Thymus (tissue), 11 donors: ENCODE measurements around the gene ARTN. TPM values are rescaled to one million over a fixed set of nuclear protein-coding genes. Genes with fewer than 3 reads are reported as not detected.
A peak's percentile ranks its signal among the peaks of the same experiment; 100 is the strongest.

Experiments
- DNase-seq, 9 donors: peaks; one replicate each; pipeline ENCODE4 v3.0.0-alpha.2; 2013; ENCODE audit warnings: low spot score in 9 of 9, low read depth in 6 of 9, missing footprints in 1 of 9
- H3K27ac ChIP-seq, 2 donors: one replicate each; pipeline ENCODE4 v1.5.1; 2013; ENCODE audit warnings: control low read depth in 1 of 2, low read depth in 1 of 2, low read length in 1 of 2, mild to moderate bottlenecking in 1 of 2, moderate library complexity in 1 of 2
- H3K27me3 ChIP-seq, 2 donors: one replicate each; pipeline ENCODE4 v1.5.1; 2013; ENCODE audit warnings: low read length in 1 of 2; ENCODE audit not compliant: control insufficient read depth in 2 of 2, insufficient read depth in 1 of 2
- H3K36me3 ChIP-seq, 2 donors: one replicate each; pipeline ENCODE4 v1.5.1; 2013; ENCODE audit warnings: low read length in 1 of 2, mild to moderate bottlenecking in 1 of 2, moderate library complexity in 1 of 2; ENCODE audit not compliant: control insufficient read depth in 2 of 2, insufficient read depth in 2 of 2
- H3K4me1 ChIP-seq, 2 donors: one replicate each; pipeline ENCODE4 v1.5.1; 2013; ENCODE audit warnings: low read length in 2 of 2; ENCODE audit not compliant: control insufficient read depth in 2 of 2, insufficient read depth in 2 of 2
- H3K4me3 ChIP-seq, 2 donors: one replicate each; pipeline ENCODE4 v1.5.1; 2013; ENCODE audit warnings: low read length in 2 of 2, control low read depth in 1 of 2, mild to moderate bottlenecking in 1 of 2
- H3K9me3 ChIP-seq, 2 donors: one replicate each; pipeline ENCODE4 v1.5.1; 2013; ENCODE audit warnings: low read length in 1 of 2, mild to moderate bottlenecking in 1 of 2; ENCODE audit not compliant: control insufficient read depth in 2 of 2, insufficient read depth in 1 of 2
- WGBS: extraction: QIAGEN DNeasy Blood & Tissue Kit; methylation state at CpG from one replicate; pipeline ENCODE4 v1.1.7; 2013; 5-methylcytosine and 5-hydroxymethylcytosine counted together
- polyA plus RNA-seq: library from polyadenylated mRNA; stranded (reverse); fragments of 200-250 nt; gene quantifications from one replicate; pipeline ENCODE4 v1.2.3, GENCODE V29; 2013
- total RNA-seq: library from RNA; stranded (reverse); fragments of 120-200 nt; gene quantifications from one replicate; pipeline ENCODE4 v1.2.4, GENCODE V29; 2013
- donor health status: healthy.

ARTN gene
- total and polyA plus RNA-seq, 2 donors, result 0.19 to 1.5 TPM

GRCh38 chr1:43963006-43963405 is 29.4 kb downstream of the ARTN start:
- Histone ChIP-seq H3K9me3 (no peaks in the 10 kb centered on the region), H3K27me3 (no peaks in the 10 kb centered on the region), H3K36me3 (peaks cover 16 to 23% of the 10 kb centered on the region in 2 donors), H3K27ac (no peak overlapping the region), H3K4me3 (no peak overlapping the region), H3K4me1 (no peaks in the 10 kb centered on the region)
- DNase-seq, result no peak
- 86% methylated on average over 3 of the region's 3 CpGs for WGBS

DNA sequence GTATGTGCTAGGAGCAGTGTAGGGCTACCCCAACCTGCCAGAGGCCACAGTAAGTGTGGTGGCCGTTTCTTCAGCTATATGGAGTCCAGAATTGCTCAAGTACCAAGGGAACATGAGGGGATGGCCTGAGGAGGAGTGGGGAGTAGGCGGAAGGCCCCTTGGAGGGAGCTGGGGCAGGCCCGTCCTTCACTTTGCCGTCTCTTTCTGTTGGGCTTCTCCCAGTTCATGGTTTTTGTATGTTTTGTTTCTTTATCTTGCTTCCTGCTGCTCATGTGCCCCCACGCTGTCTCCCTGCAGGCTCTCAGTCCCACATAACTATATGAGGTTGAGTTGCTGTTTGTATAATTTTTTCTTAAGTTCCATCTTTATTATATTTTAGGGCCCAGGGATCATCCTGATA is 30.3 kb downstream of the ARTN start:
- no peak for DNase-seq
- Histone ChIP-seq H3K4me3 (no peak overlapping the region), H3K27ac (no peak overlapping the region), H3K36me3 (peaks cover 10 to 16% of the 10 kb centered on the region in 2 donors), H3K9me3 (no peaks in the 10 kb centered on the region), H3K4me1 (no peaks in the 10 kb centered on the region), H3K27me3 (no peaks in the 10 kb centered on the region)
- WGBS, result 98% methylated on average over 5 of the region's 5 CpGs

DNA sequence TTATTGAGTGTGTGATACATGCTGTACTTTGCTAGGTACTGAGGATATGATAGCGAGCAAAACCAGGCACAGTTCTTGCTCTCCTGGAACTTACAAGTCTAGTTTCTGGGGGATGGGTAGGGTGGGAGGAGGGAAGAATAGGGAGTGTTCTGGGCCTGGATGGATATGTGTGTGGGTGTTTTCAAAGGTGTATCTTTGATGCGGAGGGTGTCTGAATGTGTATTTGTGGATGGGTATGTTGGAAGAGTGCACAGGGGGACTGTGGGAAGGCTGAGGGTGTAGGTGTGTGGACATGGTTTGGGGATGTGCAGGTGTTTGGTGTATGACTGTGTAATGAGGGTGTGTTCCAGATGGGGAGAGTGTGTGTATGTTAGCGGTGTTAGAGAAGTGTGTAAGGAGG is 31.7 kb downstream of the ARTN start:
- Histone ChIP-seq H3K9me3 (no peaks in the 10 kb centered on the region), H3K27me3 (no peaks in the 10 kb centered on the region), H3K36me3 (peaks cover 4 to 15% of the 10 kb centered on the region in 2 donors), H3K4me1 (peaks cover 4 to 7% of the 10 kb centered on the region in 2 donors), H3K27ac (no peak overlapping the region), H3K4me3 (no peak overlapping the region)
- 90% methylated on average over 3 of the region's 3 CpGs for WGBS
- DNase-seq, result no peak

- H3K27ac ChIP-seq, result no peak overlapping the region
- DNase-seq, result peak in 3 of 9 donors; percentile 44 to 59 (median 47)
- peaks cover 7 to 14% of the 10 kb centered on the region in 2 donors for H3K4me1 ChIP-seq
- 99% methylated on average over 6 of the region's 6 CpGs for WGBS
- H3K9me3 ChIP-seq, result no peaks in the 10 kb centered on the region
- H3K36me3 ChIP-seq, result peaks cover 0 to 9% of the 10 kb centered on the region in 2 donors
- no peak overlapping the region for H3K4me3 ChIP-seq
- H3K27me3 ChIP-seq, result no peaks in the 10 kb centered on the region
These were observed 34.8 kb downstream of the ARTN start for GRCh38 chr1:43968348-43968948.

- Histone ChIP-seq H3K9me3 (no peaks in the 10 kb centered on the region), H3K27me3 (no peaks in the 10 kb centered on the region), H3K36me3 (peaks cover 0 to 9% of the 10 kb centered on the region in 2 donors), H3K4me1 (peaks cover 10 to 21% of the 10 kb centered on the region in 2 donors), H3K4me3 (peak overlapping the region in 1 of 2 donors; percentile 61), H3K27ac (no peak overlapping the region)
- WGBS, result 66% methylated on average over 7 of the region's 7 CpGs
- no peak for DNase-seq
These were observed 35.8 kb downstream of the ARTN start for GRCh38 chr1:43969416-43969745.

DNA sequence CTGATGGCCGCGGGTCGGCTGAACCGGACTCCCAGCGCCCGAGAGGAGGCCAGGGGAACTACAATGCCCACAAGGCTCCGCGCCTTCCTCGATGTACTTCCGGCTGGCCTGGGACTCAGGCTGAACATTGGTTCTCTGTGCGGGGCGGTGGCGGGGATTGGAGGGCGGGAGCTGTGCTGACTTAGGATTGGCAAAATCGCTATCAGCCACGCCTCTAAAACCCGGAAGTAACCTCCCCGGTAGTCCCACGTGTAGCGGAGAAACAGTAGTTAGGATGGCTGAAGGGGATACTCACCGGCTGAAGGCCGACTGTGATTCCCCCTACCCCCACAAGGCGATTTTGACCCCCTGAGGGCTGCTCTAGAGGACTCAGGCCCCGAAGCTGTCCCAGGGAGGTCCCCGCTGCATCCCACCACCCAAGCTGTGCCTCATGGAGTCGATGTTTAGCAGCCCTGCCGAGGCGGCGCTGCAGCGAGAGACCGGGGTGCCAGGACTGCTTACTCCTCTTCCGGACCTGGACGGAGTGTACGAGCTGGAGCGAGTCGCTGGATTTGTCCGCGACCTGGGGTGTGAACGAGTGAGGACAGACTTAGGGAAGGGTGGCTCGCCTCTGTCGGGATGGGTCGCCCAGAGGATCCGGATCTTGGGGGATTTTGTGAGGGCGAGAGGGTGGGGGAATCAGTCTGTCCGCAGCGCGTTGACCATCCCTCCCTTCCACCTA is 36.3 kb downstream of the ARTN start, which contains the start of gene DPH2:
TSS of gene DPH2 (plus strand) at position 265 of the 721 bp plus-strand sequence. CDS start at position 431, 166 bp downstream.
- Histone ChIP-seq H3K27me3 (no peaks in the 10 kb centered on the region), H3K9me3 (no peaks in the 10 kb centered on the region), H3K4me3 (peak within 1 kb of the TSS; percentile 61 to 86), H3K27ac (no peak within 1 kb of the TSS), H3K36me3 (peaks cover 0 to 7% of the 10 kb centered on the region in 2 donors), H3K4me1 (peaks cover 10 to 22% of the 10 kb centered on the region in 2 donors)
- WGBS, result 1% methylated on average over 47 of the region's 47 CpGs
- DNase-seq, result peak; percentile 85 to 97 (median 91)

GRCh38 chr1:43970502-43970901 is 36.9 kb downstream of the ARTN start:
- no peak overlapping the region for H3K27ac ChIP-seq

DNA sequence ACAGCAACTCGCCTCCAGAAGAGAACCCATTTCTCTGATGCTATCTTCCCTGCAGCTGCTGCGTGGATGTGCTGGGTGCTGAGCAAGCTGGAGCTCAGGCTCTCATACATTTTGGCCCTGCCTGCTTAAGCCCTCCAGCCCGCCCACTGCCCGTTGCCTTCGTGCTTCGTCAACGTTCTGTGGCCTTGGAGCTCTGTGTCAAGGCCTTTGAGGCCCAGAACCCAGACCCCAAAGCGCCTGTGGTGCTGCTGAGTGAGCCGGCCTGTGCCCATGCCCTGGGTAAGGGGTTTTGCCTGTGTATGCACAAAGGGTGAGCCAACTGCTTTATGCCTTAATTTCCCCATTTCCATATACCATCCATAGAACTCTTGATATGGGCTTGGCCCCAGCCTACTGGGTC is 37.3 kb downstream of the ARTN start:
- no peak overlapping the region for H3K4me3 ChIP-seq
- no peaks in the 10 kb centered on the region for H3K27me3 ChIP-seq
- peaks cover 0 to 7% of the 10 kb centered on the region in 2 donors for H3K36me3 ChIP-seq
- no peak overlapping the region for H3K27ac ChIP-seq
- peaks cover 14 to 29% of the 10 kb centered on the region in 2 donors for H3K4me1 ChIP-seq
- H3K9me3 ChIP-seq, result no peaks in the 10 kb centered on the region
- WGBS, result 97% methylated on average over 9 of the region's 9 CpGs
- DNase-seq, result no peak

More at GRCh38 chr1:43970502-43970901, 36.9 kb downstream of the ARTN start:
- DNase-seq, result no peak
- Histone ChIP-seq H3K9me3 (no peaks in the 10 kb centered on the region), H3K4me1 (peaks cover 10 to 25% of the 10 kb centered on the region in 2 donors), H3K36me3 (peaks cover 0 to 7% of the 10 kb centered on the region in 2 donors), H3K4me3 (peak overlapping the region; percentile 61 to 86), H3K27me3 (no peaks in the 10 kb centered on the region)
- 72% methylated on average over 5 of the region's 5 CpGs for WGBS

GRCh38 chr1:43971336-43971980 is 37.9 kb downstream of the ARTN start:
- Histone ChIP-seq H3K9me3 (no peaks in the 10 kb centered on the region), H3K4me3 (no peak overlapping the region), H3K4me1 (peaks cover 19 to 35% of the 10 kb centered on the region in 2 donors), H3K36me3 (peaks cover 0 to 11% of the 10 kb centered on the region in 2 donors), H3K27ac (no peak overlapping the region), H3K27me3 (no peaks in the 10 kb centered on the region)
- no peak for DNase-seq
- 97% methylated on average over 17 of the region's 17 CpGs for WGBS
